Progenitor cell of endocrine pancreas (in vitro differentiated cells): ENCODE measurements around the gene UBE2L6. TPM values are rescaled to one million over a fixed set of nuclear protein-coding genes. Genes with fewer than 3 reads are reported as not detected.
A peak's percentile ranks its signal among the peaks of the same experiment; 100 is the strongest.

Experiments
- DNase-seq: peaks from one replicate; pipeline ENCODE4 v3.0.0; 2021; ENCODE audit warnings: low spot score; ENCODE audit not compliant: unreplicated experiment
- H3K27ac Mint-ChIP-seq: 2 replicates; pipeline ENCODE4 v1.8.0; 2021; ENCODE audit warnings: mild to moderate bottlenecking, moderate library complexity, mixed read lengths
- H3K27me3 Mint-ChIP-seq: 2 replicates; pipeline ENCODE4 v1.8.0; 2021; ENCODE audit warnings: mixed read lengths
- H3K36me3 Mint-ChIP-seq: 2 replicates; pipeline ENCODE4 v1.8.0; 2022; ENCODE audit warnings: mixed read lengths; ENCODE audit not compliant: insufficient read depth
- H3K4me1 Mint-ChIP-seq: 2 replicates; pipeline ENCODE4 v1.8.0; 2021; ENCODE audit warnings: low read depth, mixed read lengths
- H3K4me3 Mint-ChIP-seq: 2 replicates; pipeline ENCODE4 v1.8.0; 2021; ENCODE audit warnings: low read depth, mild to moderate bottlenecking, moderate library complexity, mixed read lengths
- H3K9me3 Mint-ChIP-seq: 2 replicates; pipeline ENCODE4 v1.8.0; 2021; ENCODE audit warnings: low read depth, mixed read lengths
- CTCF ChIP-seq: fragments of 200-600 bp; sonication (generic); IDR thresholded peaks from one replicate; pipeline ENCODE4 v1.5.0; 2021; ENCODE audit warnings: antibody characterized with exemption, mild to moderate bottlenecking; ENCODE audit not compliant: unreplicated experiment
- total RNA-seq: library from RNA; stranded (reverse); gene quantifications from 2 replicates; pipeline ENCODE4 v1.2.1, GENCODE V29; 2021

The UBE2L6 gene
- total RNA-seq, 1 donor from 2014 or later: 34.3 TPM

GRCh38 chr11:57566905-57567514 lies 462 bp downstream of the UBE2L6 start:
- Mint-ChIP-seq H3K4me1 (peaks cover 24% of the 10 kb centered on the region), H3K27ac (peak overlapping the region; percentile 37), H3K27me3 (no peaks in the 10 kb centered on the region), H3K9me3 (no peaks in the 10 kb centered on the region), H3K4me3 (peak overlapping the region; percentile 95), H3K36me3 (no peaks in the 10 kb centered on the region)
- DNase-seq: no peak
- TF ChIP-seq CTCF: no peak

- Mint-ChIP-seq H3K4me1 (peaks cover 24% of the 10 kb centered on the region), H3K36me3 (no peaks in the 10 kb centered on the region), H3K27me3 (no peaks in the 10 kb centered on the region), H3K9me3 (no peaks in the 10 kb centered on the region), H3K4me3 (peak overlapping the region; percentile 56), H3K27ac (peak overlapping the region; percentile 88)
- TF ChIP-seq CTCF: no peak
- DNase-seq: no peak
Measured at GRCh38 chr11:57566005-57566904, 1.2 kb downstream of the UBE2L6 start.

GRCh38 chr11:57562596-57562995 lies 4.9 kb downstream of the UBE2L6 start:
- no peak for DNase-seq
- Mint-ChIP-seq H3K36me3 (no peaks in the 10 kb centered on the region), H3K4me1 (peaks cover 12% of the 10 kb centered on the region), H3K27ac (no peak overlapping the region), H3K9me3 (no peaks in the 10 kb centered on the region), H3K27me3 (no peaks in the 10 kb centered on the region), H3K4me3 (no peak overlapping the region)
- peak; percentile 27 for TF ChIP-seq CTCF

GRCh38 chr11:57560146-57560545 lies 7.3 kb downstream of the UBE2L6 start:
- no peak overlapping the region for H3K4me3 Mint-ChIP-seq

GRCh38 chr11:57556041-57556440 lies 11.4 kb downstream of the UBE2L6 start:
- TF ChIP-seq CTCF: no peak
- no peaks in the 10 kb centered on the region for H3K9me3 Mint-ChIP-seq
- DNase-seq: no peak
- no peaks in the 10 kb centered on the region for H3K4me1 Mint-ChIP-seq
- no peaks in the 10 kb centered on the region for H3K27me3 Mint-ChIP-seq
- no peak overlapping the region for H3K27ac Mint-ChIP-seq
- H3K4me3 Mint-ChIP-seq: no peak overlapping the region
- peaks cover 9% of the 10 kb centered on the region for H3K36me3 Mint-ChIP-seq

More at GRCh38 chr11:57560146-57560545, 7.3 kb downstream of the UBE2L6 start:
- TF ChIP-seq CTCF: no peak
- H3K4me1 Mint-ChIP-seq: peaks cover 3% of the 10 kb centered on the region
- no peak for DNase-seq
- H3K36me3 Mint-ChIP-seq: peaks cover 4% of the 10 kb centered on the region
- no peak overlapping the region for H3K27ac Mint-ChIP-seq
- H3K27me3 Mint-ChIP-seq: no peaks in the 10 kb centered on the region
- no peaks in the 10 kb centered on the region for H3K9me3 Mint-ChIP-seq
